Measurements from ENCODE around the gene LRRC49. TPM values are rescaled to one million over a fixed set of nuclear protein-coding genes. Genes with fewer than 3 reads are reported as not detected.

Gene LRRC49
- total and polyA plus RNA-seq, 2 of the 13 experiments (the other 11 are each of a cell fraction or from before 2014, with no cell fraction given) = 0.57 to 1.00 TPM

- TF ChIP-seq, protein P1, sequence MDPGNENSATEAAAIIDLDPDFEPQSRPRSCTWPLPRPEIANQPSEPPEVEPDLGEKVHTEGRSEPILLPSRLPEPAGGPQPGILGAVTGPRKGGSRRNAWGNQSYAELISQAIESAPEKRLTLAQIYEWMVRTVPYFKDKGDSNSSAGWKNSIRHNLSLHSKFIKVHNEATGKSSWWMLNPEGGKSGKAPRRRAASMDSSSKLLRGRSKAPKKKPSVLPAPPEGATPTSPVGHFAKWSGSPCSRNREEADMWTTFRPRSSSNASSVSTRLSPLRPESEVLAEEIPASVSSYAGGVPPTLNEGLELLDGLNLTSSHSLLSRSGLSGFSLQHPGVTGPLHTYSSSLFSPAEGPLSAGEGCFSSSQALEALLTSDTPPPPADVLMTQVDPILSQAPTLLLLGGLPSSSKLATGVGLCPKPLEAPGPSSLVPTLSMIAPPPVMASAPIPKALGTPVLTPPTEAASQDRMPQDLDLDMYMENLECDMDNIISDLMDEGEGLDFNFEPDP (CRISPR knock-in tag; conservative IDR thresholded peaks at IDR 0.05) = 0 out of 2 replicates have a peak, but pooled peaks have one; percentile 88
- TF ChIP-seq E2F2 (CRISPR knock-in tag; IDR thresholded peaks at IDR 0.05; ENCODE audit: borderline replicate concordance) (no peak), ZNF629 (CRISPR knock-in tag; conservative IDR thresholded peaks at IDR 0.05) (0 out of 2 replicates have a peak, but pooled peaks have one; percentile 11), TP53 (CRISPR knock-in tag; conservative IDR thresholded peaks at IDR 0.05) (peak; percentile 37; the same call in 1 of the 2 replicates), POGK (CRISPR knock-in tag; conservative IDR thresholded peaks at IDR 0.05) (0 out of 2 replicates have a peak, but pooled peaks have one; percentile 32), ZFAT (CRISPR knock-in tag; conservative IDR thresholded peaks at IDR 0.05) (no peak), ZNF672 (CRISPR knock-in tag; IDR thresholded peaks at IDR 0.05) (no peak), PHF21A (CRISPR knock-in tag; IDR thresholded peaks at IDR 0.05) (peak; percentile 86), SOX5 (CRISPR knock-in tag; IDR thresholded peaks at IDR 0.05; ENCODE audit: borderline replicate concordance) (peak; percentile 6; the same call in 1 of the 2 replicates), BCL3 (CRISPR knock-in tag; IDR thresholded peaks at IDR 0.05) (peak; percentile 58; the same call in 1 of the 2 replicates), GABPA (IDR thresholded peaks at IDR 0.05; ENCODE audit: low read depth, low read length) (peak; percentile 93), GABPA (CRISPR knock-in tag; IDR thresholded peaks at IDR 0.05; ENCODE audit: low read depth) (peak; percentile 97), FOXJ3 (CRISPR knock-in tag; IDR thresholded peaks at IDR 0.05; ENCODE audit: borderline replicate concordance) (no peak), HNRNPLL (IDR thresholded peaks at IDR 0.05; ENCODE audit: low read depth, low read length, poor library complexity, severe bottlenecking) (peak; percentile 56), TBX2 (CRISPR knock-in tag; IDR thresholded peaks at IDR 0.05; ENCODE audit: borderline replicate concordance) (no peak; the same call in 1 of the 2 replicates)
- TF ChIP-seq, protein P2, sequence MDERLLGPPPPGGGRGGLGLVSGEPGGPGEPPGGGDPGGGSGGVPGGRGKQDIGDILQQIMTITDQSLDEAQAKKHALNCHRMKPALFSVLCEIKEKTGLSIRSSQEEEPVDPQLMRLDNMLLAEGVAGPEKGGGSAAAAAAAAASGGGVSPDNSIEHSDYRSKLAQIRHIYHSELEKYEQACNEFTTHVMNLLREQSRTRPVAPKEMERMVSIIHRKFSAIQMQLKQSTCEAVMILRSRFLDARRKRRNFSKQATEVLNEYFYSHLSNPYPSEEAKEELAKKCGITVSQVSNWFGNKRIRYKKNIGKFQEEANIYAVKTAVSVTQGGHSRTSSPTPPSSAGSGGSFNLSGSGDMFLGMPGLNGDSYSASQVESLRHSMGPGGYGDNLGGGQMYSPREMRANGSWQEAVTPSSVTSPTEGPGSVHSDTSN (CRISPR knock-in tag; IDR thresholded peaks at IDR 0.05) = no peak
- TF ChIP-seq, protein P3, sequence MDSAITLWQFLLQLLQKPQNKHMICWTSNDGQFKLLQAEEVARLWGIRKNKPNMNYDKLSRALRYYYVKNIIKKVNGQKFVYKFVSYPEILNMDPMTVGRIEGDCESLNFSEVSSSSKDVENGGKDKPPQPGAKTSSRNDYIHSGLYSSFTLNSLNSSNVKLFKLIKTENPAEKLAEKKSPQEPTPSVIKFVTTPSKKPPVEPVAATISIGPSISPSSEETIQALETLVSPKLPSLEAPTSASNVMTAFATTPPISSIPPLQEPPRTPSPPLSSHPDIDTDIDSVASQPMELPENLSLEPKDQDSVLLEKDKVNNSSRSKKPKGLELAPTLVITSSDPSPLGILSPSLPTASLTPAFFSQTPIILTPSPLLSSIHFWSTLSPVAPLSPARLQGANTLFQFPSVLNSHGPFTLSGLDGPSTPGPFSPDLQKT (CRISPR knock-in tag; IDR thresholded peaks at IDR 0.05; ENCODE audit: borderline replicate concordance) = no peak
These were observed at the start of gene LRRC49, which contains the start of gene THAP10 (continued) for GRCh38 chr15:70892002-70892911.

Data from HepG2 (cell line).